Erythroblast (primary cell): ENCODE data around the gene TAPBP.

Experiments used
- GATA1 ChIP-seq: IDR thresholded peaks from 2 replicates; pipeline ENCODE4 v1.6.1; 2011; ENCODE audit warnings: low read depth, mild to moderate bottlenecking, control low read depth, low read length, moderate library complexity
- POLR2A ChIP-seq: IDR thresholded peaks from 2 replicates; pipeline ENCODE4 v1.6.1; 2011; ENCODE audit warnings: mild to moderate bottlenecking, low read length

DNA sequence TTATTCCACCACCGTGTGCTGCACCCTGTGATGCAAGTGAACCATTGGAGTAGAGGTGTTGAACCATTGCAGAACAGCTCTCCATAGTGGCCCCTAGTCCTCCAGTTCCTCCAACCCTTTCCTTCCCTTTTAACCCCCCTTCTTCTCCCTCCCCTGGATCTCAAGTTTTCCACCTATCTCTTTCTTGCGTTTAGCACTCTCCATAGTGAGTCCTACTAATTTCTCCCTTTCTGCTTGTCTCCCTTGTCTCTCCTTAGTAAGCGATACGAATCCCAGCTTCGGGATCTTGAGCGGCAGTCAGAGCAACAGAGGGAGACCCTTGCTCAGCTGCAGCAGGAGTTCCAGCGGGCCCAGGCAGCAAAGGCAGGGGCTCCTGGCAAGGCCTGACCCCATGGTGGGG is 23.4 kb downstream of the TAPBP start:
- TF ChIP-seq POLR2A, result no peak
- no peak for TF ChIP-seq GATA1
